Anterior cingulate cortex (tissue), 58 donors: ENCODE results near the gene PCNT.
"Not testable (repeated sequence)": the region's sequence is repeated elsewhere in the genome, so short reads cannot be mapped to it uniquely, and the experiment has no call there.

Experiments used
- DNase-seq, 58 donors: peaks; one replicate each; lab custom pipeline; 2025; lab: John Stamatoyannopoulos, UW

The PCNT gene

GRCh38 chr21:46356494-46357334 is 32.8 kb downstream of the PCNT start:
- DNase-seq: no peak

- DNase-seq: no peak
Observed at GRCh38 chr21:46357335-46357604, 33.3 kb downstream of the PCNT start.

- DNase-seq: no peak
Observed at GRCh38 chr21:46357684-46358425, 33.9 kb downstream of the PCNT start.

- DNase-seq: no peak
Observed at GRCh38 chr21:46361176-46361575, 37.2 kb downstream of the PCNT start.

- DNase-seq: no peak
Observed at GRCh38 chr21:46361935-46362334, 38.0 kb downstream of the PCNT start.

GRCh38 chr21:46362946-46363345 is 39.0 kb downstream of the PCNT start:
- DNase-seq: no peak

GRCh38 chr21:46363698-46364097 is 39.7 kb downstream of the PCNT start:
- no peak for DNase-seq

- no peak for DNase-seq
Observed at GRCh38 chr21:46366091-46366490, 42.1 kb downstream of the PCNT start.

- DNase-seq: no peak
Observed at GRCh38 chr21:46366561-46366960, 42.6 kb downstream of the PCNT start.

- no peak for DNase-seq
Observed at GRCh38 chr21:46366966-46367365, 43.0 kb downstream of the PCNT start.

GRCh38 chr21:46368533-46369285 is 44.8 kb downstream of the PCNT start:
- no peak for DNase-seq

- no peak for DNase-seq
Observed at GRCh38 chr21:46369520-46370235, 45.7 kb downstream of the PCNT start.

GRCh38 chr21:46371204-46372013 is 47.5 kb downstream of the PCNT start:
- DNase-seq: no peak

GRCh38 chr21:46372014-46372485 is 48.1 kb downstream of the PCNT start:
- DNase-seq: no peak

- not testable (repeated sequence) for DNase-seq
Observed at GRCh38 chr21:46372947-46373346, 49.0 kb downstream of the PCNT start.

GRCh38 chr21:46374761-46375389 is 50.9 kb downstream of the PCNT start:
- no peak for DNase-seq

- no peak for DNase-seq
Observed at GRCh38 chr21:46375560-46376230, 51.7 kb downstream of the PCNT start.

GRCh38 chr21:46376231-46376628 is 52.3 kb downstream of the PCNT start:
- DNase-seq: no peak
